Naive thymus-derived CD4-positive, alpha-beta T cell (primary cell): Measurements from ENCODE around the gene EFNA2. TPM values are rescaled to one million over a fixed set of nuclear protein-coding genes. Genes with fewer than 3 reads are reported as not detected.

Experiments
- ATAC-seq: fragments of 150-1000 bp; cut with Tn5 transposase; 2 replicates; pipeline ENCODE4 v1.10.0; 2021; ENCODE audit warnings: mild to moderate bottlenecking, moderate library complexity
- CTCF ChIA-PET: fragments of 350-600 bp; sonication (Branson Sonifier 250); formaldehyde crosslinking; loops from one replicate; lab custom pipeline; 2021; ENCODE audit warnings: antibody characterized with exemption; lab: Charles Lee
- POLR2A ChIA-PET: fragments of 350-600 bp; sonication (Branson Sonifier 250); formaldehyde crosslinking; loops from one replicate; lab custom pipeline; 2021; ENCODE audit warnings: antibody characterized with exemption, inconsistent platforms; lab: Charles Lee
- DNase-seq, 9 donors: peaks; one replicate each; pipeline versions ENCODE4 v3.0.0 to v3.0.0-alpha.2; 2020 to 2022; ENCODE audit warnings: mixed read lengths in 1 of 9
- H3K27ac ChIP-seq: one replicate; pipeline ENCODE4 v1.7.0; 2013; ENCODE audit warnings: mild to moderate bottlenecking, low read depth, low read length, moderate library complexity
- H3K27me3 ChIP-seq, 2 donors: one replicate each; pipeline ENCODE4 v1.7.0; 2013; ENCODE audit warnings: low read length in 2 of 2, mild to moderate bottlenecking in 2 of 2, moderate library complexity in 2 of 2; ENCODE audit not compliant: control insufficient read depth in 2 of 2, insufficient read depth in 2 of 2
- H3K36me3 ChIP-seq, 3 experiments: 1 replicate in 2 of 3; 2 replicates in 1 of 3; pipeline ENCODE4 v1.7.0; 2013; ENCODE audit warnings: low read length in 3 of 3, mild to moderate bottlenecking in 3 of 3, moderate library complexity in 1 of 3; ENCODE audit not compliant: insufficient read depth in 3 of 3, control insufficient read depth in 2 of 3
- H3K4me1 ChIP-seq, 2 donors: one replicate each; pipeline ENCODE4 v1.7.0; 2013; ENCODE audit warnings: low read length in 2 of 2, mild to moderate bottlenecking in 2 of 2, moderate library complexity in 1 of 2; ENCODE audit not compliant: control insufficient read depth in 2 of 2, insufficient read depth in 2 of 2
- H3K4me3 ChIP-seq: 2 replicates; pipeline ENCODE4 v1.7.0; 2013; ENCODE audit warnings: mild to moderate bottlenecking, low read length
- H3K9me3 ChIP-seq, 3 experiments: 1 replicate in 2 of 3; 2 replicates in 1 of 3; pipeline ENCODE4 v1.7.0; 2013; ENCODE audit warnings: low read length in 3 of 3; ENCODE audit not compliant: control insufficient read depth in 2 of 3
- H3K27ac Mint-ChIP-seq, 9 donors: one replicate each; pipeline ENCODE4 v1.8.0; 2020 to 2022; ENCODE audit warnings: mixed read lengths in 9 of 9, mild to moderate bottlenecking in 8 of 9, moderate library complexity in 5 of 9, inconsistent platforms in 2 of 9
- H3K27me3 Mint-ChIP-seq, 5 donors: one replicate each; pipeline ENCODE4 v1.8.0; 2021 to 2022; ENCODE audit warnings: mixed read lengths in 5 of 5, mild to moderate bottlenecking in 1 of 5
- H3K36me3 Mint-ChIP-seq, 5 donors: one replicate each; pipeline ENCODE4 v1.8.0; 2020 to 2022; ENCODE audit warnings: mixed read lengths in 5 of 5, mild to moderate bottlenecking in 3 of 5, inconsistent platforms in 1 of 5
- H3K4me1 Mint-ChIP-seq, 7 donors: one replicate each; pipeline ENCODE4 v1.8.0; 2020 to 2022; ENCODE audit warnings: mixed read lengths in 7 of 7, mild to moderate bottlenecking in 3 of 7, inconsistent platforms in 1 of 7
- H3K4me3 Mint-ChIP-seq, 10 donors: one replicate each; pipeline ENCODE4 v1.8.0; 2020 to 2022; ENCODE audit warnings: mild to moderate bottlenecking in 10 of 10, mixed read lengths in 10 of 10, moderate library complexity in 6 of 10, inconsistent platforms in 2 of 10
- H3K9me3 Mint-ChIP-seq, 11 donors: one replicate each; pipeline ENCODE4 v1.8.0; 2020 to 2022; ENCODE audit warnings: mixed read lengths in 11 of 11, mild to moderate bottlenecking in 4 of 11, inconsistent platforms in 1 of 11, moderate library complexity in 1 of 11
- intact Hi-C, 2 donors: fragments of 100-400 bp; cut with micrococcal nuclease; formaldehyde crosslinking; loops; one replicate each; pipeline ENCODE4 v1.15.1; 2023
- polyA plus RNA-seq, 2 donors: library from polyadenylated mRNA; unstranded; fragments of 300-500 nt; fragmentation: Illumina TruSeq; gene quantifications; one replicate each; pipeline ENCODE4 v1.2.3, GENCODE V29; 2021
- total RNA-seq, 6 experiments: library from RNA in 5 of 6; stranded (reverse) in 5 of 6; gene quantifications; 1 replicate in 5 of 6; 2 replicates in 1 of 6; pipeline ENCODE4 v1.2.3 and lab custom pipeline; 2021 to 2026

Gene EFNA2
- total and polyA plus RNA-seq, 7 experiments from 2014 or later, result not detected

- H3K4me3 Mint-ChIP-seq, result no peak overlapping the region
- Histone ChIP-seq H3K27me3 (no peaks in the 10 kb centered on the region), H3K36me3 (no peaks in the 10 kb centered on the region), H3K4me1 (peaks cover 0 to 4% of the 10 kb centered on the region in 2 donors), H3K9me3 (no peaks in the 10 kb centered on the region), H3K4me3 (no peak overlapping the region), H3K27ac (no peak overlapping the region)
- H3K4me1 Mint-ChIP-seq, result peaks cover 0 to 8% (median 5%) of the 10 kb centered on the region in 7 donors
- ChIA-PET POLR2A (no interaction called here), CTCF (no interaction called here)
- DNase-seq, result no peak
- intact Hi-C loops, result no loop called here
- H3K27ac Mint-ChIP-seq, result no peak overlapping the region
- no peaks in the 10 kb centered on the region for H3K9me3 Mint-ChIP-seq
- ATAC-seq, result no peak
- H3K36me3 Mint-ChIP-seq, result no peaks in the 10 kb centered on the region
- H3K27me3 Mint-ChIP-seq, result peaks cover 6 to 24% (median 19%) of the 10 kb centered on the region in 5 donors
Measured at GRCh38 chr19:1290703-1291651, 5.3 kb downstream of the EFNA2 start.

GRCh38 chr19:1291761-1292418, 6.2 kb downstream of the EFNA2 start:
- Mint-ChIP-seq H3K9me3 (no peaks in the 10 kb centered on the region), H3K4me1 (peaks cover 0 to 5% (median 4%) of the 10 kb centered on the region in 7 donors), H3K4me3 (no peak overlapping the region), H3K27ac (no peak overlapping the region), H3K27me3 (peaks cover 3 to 20% (median 13%) of the 10 kb centered on the region in 5 donors), H3K36me3 (no peaks in the 10 kb centered on the region)
- ChIA-PET CTCF (no interaction called here), POLR2A (no interaction called here)
- no peaks in the 10 kb centered on the region for H3K4me1 ChIP-seq
- no peaks in the 10 kb centered on the region for H3K27me3 ChIP-seq
- ATAC-seq (no peak), DNase-seq (no peak)
- H3K36me3 ChIP-seq, result no peaks in the 10 kb centered on the region
- no peak overlapping the region for H3K4me3 ChIP-seq
- intact Hi-C loops, result no loop called here
- H3K9me3 ChIP-seq, result no peaks in the 10 kb centered on the region
- H3K27ac ChIP-seq, result no peak overlapping the region

GRCh38 chr19:1292419-1293151, 6.9 kb downstream of the EFNA2 start:
- H3K36me3 Mint-ChIP-seq, result no peaks in the 10 kb centered on the region
- intact Hi-C loops, result no loop called here
- peaks cover 3 to 20% (median 13%) of the 10 kb centered on the region in 5 donors for H3K27me3 Mint-ChIP-seq
- H3K9me3 Mint-ChIP-seq, result no peaks in the 10 kb centered on the region
- Histone ChIP-seq H3K27ac (no peak overlapping the region), H3K9me3 (no peaks in the 10 kb centered on the region), H3K36me3 (no peaks in the 10 kb centered on the region), H3K4me1 (no peaks in the 10 kb centered on the region), H3K4me3 (no peak overlapping the region), H3K27me3 (no peaks in the 10 kb centered on the region)
- DNase-seq (no peak), ATAC-seq (no peak)
- ChIA-PET CTCF (no interaction called here), POLR2A (no interaction called here)
- H3K4me3 Mint-ChIP-seq, result peak overlapping the region in 1 of 10 donors; percentile 34
- no peak overlapping the region for H3K27ac Mint-ChIP-seq
- H3K4me1 Mint-ChIP-seq, result peaks cover 0 to 5% (median 4%) of the 10 kb centered on the region in 7 donors

- peaks cover 0 to 5% (median 4%) of the 10 kb centered on the region in 7 donors for H3K4me1 Mint-ChIP-seq
- peaks cover 0 to 2% (median 0%) of the 10 kb centered on the region in 11 donors for H3K9me3 Mint-ChIP-seq
- H3K4me3 Mint-ChIP-seq, result peak overlapping the region in 1 of 10 donors; percentile 71
- DNase-seq (no peak), ATAC-seq (no peak)
- H3K27ac Mint-ChIP-seq, result no peak overlapping the region
- intact Hi-C loops, result no loop called here
- Histone ChIP-seq H3K4me1 (no peaks in the 10 kb centered on the region), H3K36me3 (no peaks in the 10 kb centered on the region), H3K27me3 (no peaks in the 10 kb centered on the region), H3K27ac (no peak overlapping the region), H3K4me3 (no peak overlapping the region), H3K9me3 (no peaks in the 10 kb centered on the region)
- H3K27me3 Mint-ChIP-seq, result peaks cover 3 to 15% (median 8%) of the 10 kb centered on the region in 5 donors
- ChIA-PET CTCF (interaction anchor here (0.5 kb wide), 1 partner anchor 270 kb away, joined by 4 read pairs; no protein-coding TSS in a partner anchor), POLR2A (no interaction called here)
- H3K36me3 Mint-ChIP-seq, result no peaks in the 10 kb centered on the region
Measured at GRCh38 chr19:1293782-1294604, 8.3 kb downstream of the EFNA2 start.

- DNase-seq, result no peak
- peak overlapping the region in 3 of 10 donors; percentile 21 to 71 (median 28) for H3K4me3 Mint-ChIP-seq
- POLR2A ChIA-PET, result no interaction called here
Measured at GRCh38 chr19:1294688-1295087, 9.0 kb downstream of the EFNA2 start.

More at GRCh38 chr19:1294688-1295087, 9.0 kb downstream of the EFNA2 start:
- Mint-ChIP-seq H3K27ac (no peak overlapping the region), H3K4me1 (peaks cover 0 to 5% (median 4%) of the 10 kb centered on the region in 7 donors), H3K9me3 (peaks cover 0 to 2% (median 0%) of the 10 kb centered on the region in 11 donors), H3K27me3 (peaks cover 3 to 15% (median 6%) of the 10 kb centered on the region in 5 donors), H3K36me3 (no peaks in the 10 kb centered on the region)
- H3K4me3 ChIP-seq, result no peak overlapping the region
- ATAC-seq, result no peak
- H3K4me1 ChIP-seq, result no peaks in the 10 kb centered on the region
- H3K36me3 ChIP-seq, result no peaks in the 10 kb centered on the region
- CTCF ChIA-PET, result interaction anchor here (0.5 kb wide), 1 partner anchor 269 kb away, joined by 4 read pairs; no protein-coding TSS in a partner anchor
- no peaks in the 10 kb centered on the region for H3K27me3 ChIP-seq
- H3K9me3 ChIP-seq, result no peaks in the 10 kb centered on the region
- intact Hi-C loops, result no loop called here
- H3K27ac ChIP-seq, result no peak overlapping the region
